ENCODE measurements around the gene ALPI. TPM values are rescaled to one million over a fixed set of nuclear protein-coding genes. Genes with fewer than 3 reads are reported as not detected.
A peak's percentile ranks its signal among the peaks of the same experiment; 100 is the strongest.

Gene ALPI
- total RNA-seq, 2 donors from 2014 or later: not detected

DNA sequence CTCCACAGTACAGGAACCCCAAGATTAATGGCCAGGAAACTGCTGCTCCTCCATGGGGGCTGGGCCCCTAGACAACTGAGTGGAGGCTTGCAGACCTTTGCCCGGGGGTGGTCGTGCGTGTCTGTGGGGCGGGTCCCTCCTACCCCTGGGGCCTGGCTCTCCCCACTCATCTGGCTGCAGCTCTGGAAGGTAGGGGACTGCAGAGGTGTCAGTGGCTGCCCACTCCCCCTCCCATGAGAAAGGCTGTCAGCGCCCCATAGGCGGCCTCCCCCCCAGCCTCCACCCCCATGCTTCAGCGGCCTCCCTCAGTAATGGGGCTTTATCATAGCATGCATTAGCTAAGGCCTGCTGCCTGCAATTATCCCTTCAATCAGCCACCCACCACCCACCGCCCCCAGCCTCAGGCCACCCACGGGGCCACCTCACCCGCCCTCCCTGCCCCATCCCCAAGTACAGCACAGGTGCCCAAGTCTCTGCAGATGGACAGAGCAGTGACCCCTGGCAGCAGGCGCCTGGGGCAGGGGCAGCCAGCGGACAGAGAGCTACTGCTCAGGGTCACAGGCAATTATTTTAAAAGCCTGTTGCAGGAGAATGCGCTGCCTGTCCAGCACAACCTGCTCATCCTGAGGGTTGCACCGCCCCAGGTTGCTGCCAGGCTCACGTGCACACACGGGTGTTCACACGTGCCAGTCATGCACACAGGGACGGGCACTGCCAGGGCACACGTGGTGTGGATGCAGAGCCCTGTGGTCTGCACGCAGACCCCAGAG lies 40.7 kb downstream of the ALPI start:
- Mint-ChIP-seq H3K27me3 (peaks cover 8% of the 10 kb centered on the region), H3K27ac (no peak overlapping the region), H3K4me1 (no peaks in the 10 kb centered on the region), H3K36me3 (ENCODE audit: low read depth) (no peaks in the 10 kb centered on the region), H3K4me3 (no peak overlapping the region), H3K9me3 (no peaks in the 10 kb centered on the region)
- ATAC-seq (replicated peaks): no peak

GRCh38 chr2:232497348-232497747 lies 41.4 kb downstream of the ALPI start:
- Mint-ChIP-seq H3K4me1 (no peaks in the 10 kb centered on the region), H3K9me3 (no peaks in the 10 kb centered on the region), H3K27me3 (peaks cover 6% of the 10 kb centered on the region), H3K36me3 (ENCODE audit: low read depth) (no peaks in the 10 kb centered on the region), H3K4me3 (no peak overlapping the region), H3K27ac (no peak overlapping the region)
- no peak for ATAC-seq (replicated peaks)

DNA sequence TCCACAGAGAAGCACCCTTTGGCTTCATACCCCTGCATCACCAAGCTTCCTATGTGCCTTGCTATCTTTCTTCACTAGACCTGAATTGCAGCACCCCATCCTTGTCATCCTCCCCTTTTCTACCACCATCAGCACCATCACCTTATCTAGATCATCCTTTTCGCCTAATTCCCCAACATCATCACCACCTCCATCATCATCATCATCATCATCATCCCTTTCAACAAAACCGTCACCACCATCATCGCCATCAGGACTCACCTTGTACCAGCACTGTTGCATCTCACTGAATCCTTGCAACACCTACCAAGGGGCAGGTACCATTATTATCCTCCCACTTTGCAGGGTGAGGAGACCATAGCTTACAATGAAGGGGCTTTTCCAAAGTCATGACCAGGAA lies 42.5 kb downstream of the ALPI start:
- Mint-ChIP-seq H3K36me3 (ENCODE audit: low read depth) (no peaks in the 10 kb centered on the region), H3K27ac (no peak overlapping the region), H3K4me1 (no peaks in the 10 kb centered on the region), H3K9me3 (no peaks in the 10 kb centered on the region), H3K4me3 (no peak overlapping the region), H3K27me3 (peaks cover 9% of the 10 kb centered on the region)
- ATAC-seq (replicated peaks): no peak

DNA sequence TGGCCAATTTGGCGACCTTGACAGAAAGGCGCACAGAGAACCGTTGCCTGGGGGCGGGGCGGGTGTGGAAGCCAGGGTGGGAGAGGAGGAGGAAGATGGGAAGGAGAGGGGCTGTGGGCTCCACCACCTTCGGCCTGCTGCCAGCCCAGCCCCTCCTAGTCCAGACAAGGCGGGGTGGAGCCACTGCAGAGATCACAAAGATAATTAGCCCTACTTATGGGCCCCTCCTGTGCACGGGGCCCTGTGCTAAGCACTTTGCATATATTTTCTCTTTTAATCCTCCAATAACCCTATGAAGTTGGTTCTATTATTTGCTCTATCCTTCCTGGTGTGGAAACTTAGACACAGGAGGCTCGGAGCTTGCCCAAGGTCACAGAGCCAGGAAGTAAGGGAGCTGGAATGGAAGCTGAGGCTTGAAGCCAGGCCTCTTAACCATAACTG lies 45.4 kb downstream of the ALPI start:
- H3K9me3 Mint-ChIP-seq: no peaks in the 10 kb centered on the region
- H3K4me3 Mint-ChIP-seq: no peak overlapping the region
- H3K4me1 Mint-ChIP-seq: no peaks in the 10 kb centered on the region
- H3K36me3 Mint-ChIP-seq (ENCODE audit: low read depth): no peaks in the 10 kb centered on the region
- peaks cover 22% of the 10 kb centered on the region for H3K27me3 Mint-ChIP-seq
- no peak for ATAC-seq (replicated peaks)
- H3K27ac Mint-ChIP-seq: no peak overlapping the region

DNA sequence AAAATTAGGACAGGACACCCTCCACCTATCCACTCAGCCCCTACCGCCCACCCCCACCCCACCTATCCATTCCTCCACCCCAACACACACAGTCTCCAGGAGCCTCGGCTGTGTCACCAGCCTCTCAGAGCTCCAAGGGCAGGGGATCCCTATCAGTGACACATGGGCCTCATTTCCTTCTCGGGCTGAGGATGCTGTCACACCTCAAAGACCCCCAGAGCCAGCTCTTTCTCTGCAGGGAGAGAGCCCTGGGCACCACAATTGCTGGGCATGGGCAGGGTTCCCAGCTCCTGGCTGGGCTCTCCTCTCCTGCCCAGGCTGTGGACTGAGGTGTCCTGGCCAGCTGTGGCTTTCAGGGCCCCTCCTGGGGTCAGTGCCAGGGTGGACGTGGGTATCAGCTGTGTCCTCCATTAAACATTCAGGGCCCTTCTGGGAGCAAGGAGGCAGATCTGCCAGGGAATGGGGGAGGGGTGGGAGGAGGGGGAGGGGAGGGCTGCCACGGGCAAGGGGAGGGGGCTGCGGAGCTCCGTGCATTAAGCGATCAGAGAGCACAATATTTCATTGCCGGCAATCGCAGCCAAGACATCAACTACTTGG lies 45.9 kb downstream of the ALPI start:
- H3K27ac Mint-ChIP-seq: no peak overlapping the region
- no peak for ATAC-seq (replicated peaks)

GRCh38 chr2:232502511-232502910 lies 46.6 kb downstream of the ALPI start:
- Mint-ChIP-seq H3K4me1 (no peaks in the 10 kb centered on the region), H3K36me3 (ENCODE audit: low read depth) (no peaks in the 10 kb centered on the region), H3K9me3 (no peaks in the 10 kb centered on the region), H3K27ac (no peak overlapping the region), H3K27me3 (peaks cover 26% of the 10 kb centered on the region), H3K4me3 (peak overlapping the region; percentile 71)
- ATAC-seq (replicated peaks): peak; percentile 17

More for the DNA sequence above, 45.9 kb downstream of the ALPI start:
- Mint-ChIP-seq H3K27me3 (peaks cover 22% of the 10 kb centered on the region), H3K9me3 (no peaks in the 10 kb centered on the region), H3K4me3 (peak overlapping the region; percentile 71), H3K4me1 (no peaks in the 10 kb centered on the region), H3K36me3 (ENCODE audit: low read depth) (no peaks in the 10 kb centered on the region)

DNA sequence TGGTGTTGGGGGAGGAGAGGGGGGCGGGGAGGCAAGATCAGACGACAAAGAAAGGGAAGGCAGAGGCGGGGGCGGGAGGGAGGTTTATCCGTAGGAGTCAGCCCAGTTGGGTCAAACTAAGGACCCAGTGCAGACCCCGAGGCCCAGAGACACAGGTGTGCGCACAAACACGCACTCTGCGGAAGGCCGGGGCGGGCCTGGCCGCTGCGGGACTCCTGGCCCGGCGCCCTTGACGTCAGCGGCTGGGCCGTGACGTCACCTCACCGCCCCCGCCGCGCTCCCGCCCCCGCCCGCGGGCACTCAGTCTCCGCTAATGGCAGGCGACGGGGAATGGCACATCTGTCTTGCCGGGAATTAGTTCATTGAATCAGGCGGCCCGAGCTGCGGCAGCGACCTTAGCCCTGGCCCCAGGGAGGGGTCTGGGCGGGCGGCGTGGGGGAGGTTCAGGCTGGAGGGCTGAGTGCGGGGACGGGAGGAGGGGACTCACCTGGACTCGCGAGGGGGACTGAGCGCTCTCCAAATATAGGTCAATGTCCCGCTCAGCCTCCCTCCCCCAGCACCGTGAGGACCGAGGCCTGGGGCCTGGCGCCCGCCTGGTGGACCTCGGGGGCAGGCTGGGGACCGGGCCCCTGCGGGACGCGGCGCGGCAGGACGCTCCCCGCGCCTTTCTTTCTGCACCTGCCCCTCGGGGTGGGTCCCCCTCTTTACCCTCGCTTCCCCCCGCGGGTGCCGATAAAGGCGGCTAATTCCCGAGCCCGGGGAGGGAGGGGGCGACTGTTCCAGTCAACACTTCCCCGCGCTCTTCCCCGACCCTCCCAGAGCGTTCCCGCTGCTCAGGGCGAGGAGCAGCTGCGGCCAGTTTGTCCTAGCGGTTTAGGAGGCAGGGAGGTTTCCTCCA lies 47.2 kb downstream of the ALPI start:
- ATAC-seq (replicated peaks): peak; percentile 50
- peak overlapping the region; percentile 71 for H3K4me3 Mint-ChIP-seq
- H3K27me3 Mint-ChIP-seq: peaks cover 26% of the 10 kb centered on the region

GRCh38 chr2:232503809-232504323 lies 47.9 kb downstream of the ALPI start:
- ATAC-seq (replicated peaks): no peak
- H3K27ac Mint-ChIP-seq: no peak overlapping the region
- H3K27me3 Mint-ChIP-seq: peaks cover 23% of the 10 kb centered on the region
- no peaks in the 10 kb centered on the region for H3K4me1 Mint-ChIP-seq
- H3K36me3 Mint-ChIP-seq (ENCODE audit: low read depth): no peaks in the 10 kb centered on the region
- H3K4me3 Mint-ChIP-seq: peak overlapping the region; percentile 71
- H3K9me3 Mint-ChIP-seq: no peaks in the 10 kb centered on the region

More for the DNA sequence above, 47.2 kb downstream of the ALPI start:
- Mint-ChIP-seq H3K27ac (no peak overlapping the region), H3K4me1 (no peaks in the 10 kb centered on the region), H3K9me3 (no peaks in the 10 kb centered on the region), H3K36me3 (ENCODE audit: low read depth) (no peaks in the 10 kb centered on the region)

- peak overlapping the region; percentile 71 for H3K4me3 Mint-ChIP-seq
- no peaks in the 10 kb centered on the region for H3K4me1 Mint-ChIP-seq
- peaks cover 27% of the 10 kb centered on the region for H3K27me3 Mint-ChIP-seq
- H3K27ac Mint-ChIP-seq: no peak overlapping the region
- ATAC-seq (replicated peaks): peak; percentile 29
- H3K9me3 Mint-ChIP-seq: no peaks in the 10 kb centered on the region
- no peaks in the 10 kb centered on the region for H3K36me3 Mint-ChIP-seq (ENCODE audit: low read depth)
Observed at GRCh38 chr2:232504438-232504837, 48.5 kb downstream of the ALPI start.

- Mint-ChIP-seq H3K4me1 (no peaks in the 10 kb centered on the region), H3K36me3 (ENCODE audit: low read depth) (no peaks in the 10 kb centered on the region), H3K9me3 (no peaks in the 10 kb centered on the region), H3K4me3 (no peak overlapping the region), H3K27ac (no peak overlapping the region), H3K27me3 (peaks cover 27% of the 10 kb centered on the region)
- no peak for ATAC-seq (replicated peaks)
Observed at GRCh38 chr2:232505856-232506255, 49.9 kb downstream of the ALPI start.

- peaks cover 27% of the 10 kb centered on the region for H3K27me3 Mint-ChIP-seq
Observed at GRCh38 chr2:232506709-232507108, 50.8 kb downstream of the ALPI start.

DNA sequence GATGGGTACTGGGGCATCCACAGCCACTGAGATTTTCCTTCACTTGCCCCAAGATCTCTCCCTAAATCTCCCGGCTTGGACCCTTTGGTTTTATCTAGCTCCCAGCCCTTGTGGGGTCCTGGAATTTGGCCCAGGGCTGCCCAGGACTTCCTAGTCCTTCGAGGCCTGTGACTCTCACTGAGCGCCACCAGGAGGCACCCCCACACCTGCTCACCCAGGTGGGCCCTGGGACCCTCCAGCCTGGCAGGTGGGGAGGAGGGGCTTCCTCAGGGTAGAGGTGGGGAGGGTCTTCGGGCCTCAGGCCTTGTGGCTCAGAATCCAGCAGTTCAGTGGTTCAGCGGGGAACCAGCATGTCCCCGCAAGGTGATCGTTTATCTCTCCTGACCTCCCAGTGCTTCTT lies 52.3 kb downstream of the ALPI start:
- no peaks in the 10 kb centered on the region for H3K4me1 Mint-ChIP-seq
- no peaks in the 10 kb centered on the region for H3K9me3 Mint-ChIP-seq
- H3K27ac Mint-ChIP-seq: no peak overlapping the region
- no peaks in the 10 kb centered on the region for H3K36me3 Mint-ChIP-seq (ENCODE audit: low read depth)
- ATAC-seq (replicated peaks): no peak
- no peak overlapping the region for H3K4me3 Mint-ChIP-seq
- H3K27me3 Mint-ChIP-seq: peaks cover 22% of the 10 kb centered on the region

More at GRCh38 chr2:232506709-232507108, 50.8 kb downstream of the ALPI start:
- Mint-ChIP-seq H3K4me3 (no peak overlapping the region), H3K9me3 (no peaks in the 10 kb centered on the region), H3K27ac (no peak overlapping the region), H3K36me3 (ENCODE audit: low read depth) (no peaks in the 10 kb centered on the region), H3K4me1 (no peaks in the 10 kb centered on the region)
- ATAC-seq (replicated peaks): no peak

All from activated T-helper 17 cell treated with anti-CD3 and anti-CD28 coated beads, Interleukin-2, amount 50 U/mL, for 72 hours (primary cell).